C4-2B (cell line): ENCODE measurements around the gene CREB5.

Experiments
- ZFX ChIP-seq: fragments of 450-650 bp; IDR thresholded peaks from 2 replicates; pipeline ENCODE4 v1.6.1; 2017
- TF ChIP-seq, protein P1 (sequence below): fragments of 450-650 bp; conservative IDR thresholded peaks from 2 replicates; pipeline ENCODE4 v1.5.1; 2017; ENCODE audit warnings: mild to moderate bottlenecking

GRCh38 chr7:28417321-28417940 lies 5.1 kb downstream of the CREB5 start:
- TF ChIP-seq, protein P1, sequence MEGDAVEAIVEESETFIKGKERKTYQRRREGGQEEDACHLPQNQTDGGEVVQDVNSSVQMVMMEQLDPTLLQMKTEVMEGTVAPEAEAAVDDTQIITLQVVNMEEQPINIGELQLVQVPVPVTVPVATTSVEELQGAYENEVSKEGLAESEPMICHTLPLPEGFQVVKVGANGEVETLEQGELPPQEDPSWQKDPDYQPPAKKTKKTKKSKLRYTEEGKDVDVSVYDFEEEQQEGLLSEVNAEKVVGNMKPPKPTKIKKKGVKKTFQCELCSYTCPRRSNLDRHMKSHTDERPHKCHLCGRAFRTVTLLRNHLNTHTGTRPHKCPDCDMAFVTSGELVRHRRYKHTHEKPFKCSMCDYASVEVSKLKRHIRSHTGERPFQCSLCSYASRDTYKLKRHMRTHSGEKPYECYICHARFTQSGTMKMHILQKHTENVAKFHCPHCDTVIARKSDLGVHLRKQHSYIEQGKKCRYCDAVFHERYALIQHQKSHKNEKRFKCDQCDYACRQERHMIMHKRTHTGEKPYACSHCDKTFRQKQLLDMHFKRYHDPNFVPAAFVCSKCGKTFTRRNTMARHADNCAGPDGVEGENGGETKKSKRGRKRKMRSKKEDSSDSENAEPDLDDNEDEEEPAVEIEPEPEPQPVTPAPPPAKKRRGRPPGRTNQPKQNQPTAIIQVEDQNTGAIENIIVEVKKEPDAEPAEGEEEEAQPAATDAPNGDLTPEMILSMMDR, result no peak
- no peak for TF ChIP-seq ZFX
